GM10266 (cell line): ENCODE measurements around the gene DHX9.

Source experiments
- DNase-seq: peaks from one replicate; pipeline ENCODE4 v3.0.0; 2012; ENCODE audit errors: extremely low spot score
- TF ChIP-seq, protein P1 (sequence below): IDR thresholded peaks from 2 replicates; pipeline ENCODE4 v1.5.1; 2012; ENCODE audit warnings: mild to moderate bottlenecking, low read depth; ENCODE audit not compliant: control insufficient read depth, insufficient read depth; ENCODE audit errors: missing control alignments

Gene DHX9

DNA sequence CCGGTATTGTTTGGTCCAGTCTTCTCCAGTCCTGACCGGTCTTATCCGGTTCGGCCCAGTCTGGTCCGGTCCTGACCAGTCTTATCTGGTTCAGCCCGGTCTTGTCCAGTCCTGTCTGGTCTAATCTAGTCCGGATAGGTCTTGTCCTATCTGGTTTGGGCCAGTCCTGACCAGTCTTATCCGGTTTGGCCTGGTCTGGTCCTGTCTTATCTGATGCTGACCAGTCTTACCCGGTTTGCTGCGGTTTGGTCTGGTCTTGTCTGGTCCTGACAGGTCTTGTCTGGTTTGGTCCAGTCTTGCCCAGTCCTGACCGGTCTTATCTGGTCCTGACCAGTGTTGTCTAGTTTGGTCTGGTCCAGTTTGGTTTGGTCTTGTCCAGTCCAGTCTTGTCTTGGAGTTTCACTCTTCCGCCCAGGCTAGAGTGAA, 30.1 kb downstream of the DHX9 start:
- no peak for DNase-seq
- TF ChIP-seq, protein P1, sequence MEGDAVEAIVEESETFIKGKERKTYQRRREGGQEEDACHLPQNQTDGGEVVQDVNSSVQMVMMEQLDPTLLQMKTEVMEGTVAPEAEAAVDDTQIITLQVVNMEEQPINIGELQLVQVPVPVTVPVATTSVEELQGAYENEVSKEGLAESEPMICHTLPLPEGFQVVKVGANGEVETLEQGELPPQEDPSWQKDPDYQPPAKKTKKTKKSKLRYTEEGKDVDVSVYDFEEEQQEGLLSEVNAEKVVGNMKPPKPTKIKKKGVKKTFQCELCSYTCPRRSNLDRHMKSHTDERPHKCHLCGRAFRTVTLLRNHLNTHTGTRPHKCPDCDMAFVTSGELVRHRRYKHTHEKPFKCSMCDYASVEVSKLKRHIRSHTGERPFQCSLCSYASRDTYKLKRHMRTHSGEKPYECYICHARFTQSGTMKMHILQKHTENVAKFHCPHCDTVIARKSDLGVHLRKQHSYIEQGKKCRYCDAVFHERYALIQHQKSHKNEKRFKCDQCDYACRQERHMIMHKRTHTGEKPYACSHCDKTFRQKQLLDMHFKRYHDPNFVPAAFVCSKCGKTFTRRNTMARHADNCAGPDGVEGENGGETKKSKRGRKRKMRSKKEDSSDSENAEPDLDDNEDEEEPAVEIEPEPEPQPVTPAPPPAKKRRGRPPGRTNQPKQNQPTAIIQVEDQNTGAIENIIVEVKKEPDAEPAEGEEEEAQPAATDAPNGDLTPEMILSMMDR: no peak

- TF ChIP-seq, protein P1: no peak
- no peak for DNase-seq
Measured at GRCh38 chr1:182872881-182873280, 33.7 kb downstream of the DHX9 start.

GRCh38 chr1:182875889-182876288, 36.7 kb downstream of the DHX9 start:
- TF ChIP-seq, protein P1: no peak
- DNase-seq: no peak

- DNase-seq: no peak
- TF ChIP-seq, protein P1: no peak
Measured at GRCh38 chr1:182877331-182877730, 38.2 kb downstream of the DHX9 start.

DNA sequence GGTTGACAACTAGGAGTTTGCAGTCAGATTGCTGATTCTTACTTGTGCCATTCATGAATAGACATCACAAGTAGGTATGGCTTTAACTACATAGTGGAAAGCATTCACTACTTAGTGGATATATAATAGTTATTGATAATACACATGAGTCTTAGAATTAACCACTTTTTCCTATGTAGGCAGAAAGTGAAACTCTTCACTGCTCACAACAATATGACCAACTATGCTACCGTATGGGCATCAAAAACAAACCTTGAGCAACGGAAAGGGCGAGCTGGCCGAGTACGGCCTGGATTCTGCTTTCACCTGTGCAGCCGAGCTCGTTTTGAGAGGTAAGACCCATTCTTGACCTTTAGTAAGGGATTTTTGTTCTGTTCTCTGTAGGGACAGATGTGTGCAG, 38.7 kb downstream of the DHX9 start:
- DNase-seq: no peak
- TF ChIP-seq, protein P1: no peak

- TF ChIP-seq, protein P1: no peak
- no peak for DNase-seq
Measured at GRCh38 chr1:182884872-182885271, 45.7 kb downstream of the DHX9 start.

DNA sequence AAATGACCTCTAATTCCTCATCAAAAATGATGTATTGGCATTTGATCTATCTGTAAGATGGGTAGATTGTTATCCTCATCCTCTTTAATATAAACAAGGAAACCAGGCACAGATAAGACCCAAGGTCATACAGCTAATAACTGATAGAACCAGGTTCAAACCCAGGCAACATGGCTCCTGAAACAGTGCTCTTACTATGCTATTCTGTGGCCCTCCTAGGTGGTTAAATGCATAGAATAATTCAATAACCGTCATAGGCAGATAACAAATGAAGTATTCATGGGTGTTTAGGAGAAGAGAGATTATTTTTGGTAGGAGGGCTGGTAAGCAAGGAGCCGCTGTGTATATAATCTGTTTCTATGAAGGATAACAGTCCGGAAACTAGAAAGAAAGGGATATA, 46.4 kb downstream of the DHX9 start:
- DNase-seq: no peak
- TF ChIP-seq, protein P1: no peak
